OCI-LY1 (cell line): ENCODE results near the gene HSD11B1L.

ENCODE experiments used
- H2AFZ ChIP-seq: fragments of 200-600 bp; sonication (generic), shearing (Covaris generic); 2 replicates; pipeline ENCODE4 v1.6.0; 2014; ENCODE audit warnings: antibody characterized with exemption, mild to moderate bottlenecking, low read length
- H3F3A ChIP-seq: fragments of 200-600 bp; sonication (generic), shearing (Covaris generic); 2 replicates; pipeline ENCODE4 v1.6.0; 2014; ENCODE audit warnings: mild to moderate bottlenecking, antibody characterized with exemption, low read length, moderate library complexity; ENCODE audit not compliant: insufficient read depth
- H3K27ac ChIP-seq: fragments of 200-600 bp; sonication (generic); 2 replicates; pipeline ENCODE4 v1.5.1; 2014; ENCODE audit warnings: low read length, mixed run types, mild to moderate bottlenecking, low read depth; ENCODE audit not compliant: poor library complexity, severe bottlenecking
- H3K27me3 ChIP-seq: fragments of 200-600 bp; sonication (generic); 2 replicates; pipeline ENCODE4 v1.6.0; 2014; ENCODE audit warnings: antibody characterized with exemption, mild to moderate bottlenecking, low read length, moderate library complexity; ENCODE audit not compliant: insufficient read depth
- H3K36me3 ChIP-seq: fragments of 200-600 bp; sonication (generic); 2 replicates; pipeline ENCODE4 v1.6.1; 2014; ENCODE audit warnings: mild to moderate bottlenecking, antibody characterized with exemption, low read length, moderate library complexity, mixed read lengths; ENCODE audit not compliant: insufficient read depth
- H3K4me1 ChIP-seq: fragments of 200-600 bp; sonication (generic); 2 replicates; pipeline ENCODE4 v1.5.1; 2014; ENCODE audit warnings: mild to moderate bottlenecking, low read length, moderate library complexity; ENCODE audit not compliant: insufficient read depth, severe bottlenecking
- H3K4me2 ChIP-seq: fragments of 200-600 bp; sonication (generic), shearing (Covaris generic); 2 replicates; pipeline ENCODE4 v1.6.1; 2014; ENCODE audit warnings: low read length
- H3K4me3 ChIP-seq: fragments of 200-600 bp; sonication (generic); 2 replicates; pipeline ENCODE4 v1.5.1; 2014; ENCODE audit warnings: low read length, low read depth, mild to moderate bottlenecking, mixed read lengths; ENCODE audit not compliant: poor library complexity, severe bottlenecking
- H3K79me2 ChIP-seq: fragments of 200-600 bp; shearing (Covaris generic); 2 replicates; pipeline ENCODE4 v1.6.1; 2016; ENCODE audit warnings: mixed run types, low read length, mixed read lengths; ENCODE audit not compliant: insufficient read depth
- H3K9ac ChIP-seq: fragments of 200-600 bp; sonication (generic), shearing (Covaris generic); 2 replicates; pipeline ENCODE4 v1.6.1; 2014; ENCODE audit warnings: mild to moderate bottlenecking, low read length, mixed read lengths
- H3K9me2 ChIP-seq: fragments of 200-600 bp; sonication (generic), shearing (Covaris generic); 2 replicates; pipeline ENCODE4 v1.6.1; 2014; ENCODE audit warnings: low read depth, mild to moderate bottlenecking, low read length, mixed read lengths
- H3K9me3 ChIP-seq: fragments of 200-600 bp; shearing (Covaris generic); 2 replicates; pipeline ENCODE4 v1.6.1; 2014; ENCODE audit warnings: low read length, mixed read lengths
- H4K20me1 ChIP-seq: fragments of 200-600 bp; sonication (generic), shearing (Covaris generic); 2 replicates; pipeline ENCODE4 v1.6.0; 2016; ENCODE audit warnings: mild to moderate bottlenecking, low read length; ENCODE audit not compliant: insufficient read depth
- CTCF ChIP-seq: fragments of 200-600 bp; sonication (generic), shearing (Covaris generic); IDR thresholded peaks from 2 replicates; pipeline ENCODE4 v1.5.1; 2017; ENCODE audit warnings: mild to moderate bottlenecking, antibody characterized with exemption, low read length, moderate library complexity, mixed read lengths
- EZH2 ChIP-seq: fragments of 200-600 bp; sonication (generic), shearing (Covaris generic); IDR thresholded peaks from 2 replicates; pipeline ENCODE4 v1.8.0; 2017; ENCODE audit warnings: borderline replicate concordance, mixed run types, mild to moderate bottlenecking, antibody characterized with exemption, low read length, moderate library complexity, mixed read lengths

HSD11B1L gene

GRCh38 chr19:5714816-5715215 lies 34.0 kb downstream of the HSD11B1L start:
- H2AFZ ChIP-seq, result no peak overlapping the region
- H3K4me1 ChIP-seq, result peaks cover 21% of the 10 kb centered on the region
- no peak overlapping the region for H3K9ac ChIP-seq
- TF ChIP-seq EZH2, result no peak
- TF ChIP-seq CTCF, result no peak
- H3K79me2 ChIP-seq, result peaks cover 45% of the 10 kb centered on the region
- H3K4me2 ChIP-seq, result no peak overlapping the region
- no peaks in the 10 kb centered on the region for H3K9me2 ChIP-seq
- no peaks in the 10 kb centered on the region for H3F3A ChIP-seq
- H3K27me3 ChIP-seq, result no peaks in the 10 kb centered on the region
- no peaks in the 10 kb centered on the region; the same call in 1 of the 2 replicates for H4K20me1 ChIP-seq
- H3K36me3 ChIP-seq, result peaks cover 62% of the 10 kb centered on the region
- no peaks in the 10 kb centered on the region for H3K9me3 ChIP-seq
- no peak overlapping the region for H3K4me3 ChIP-seq
- no peak overlapping the region for H3K27ac ChIP-seq

GRCh38 chr19:5717215-5717935 lies 36.5 kb downstream of the HSD11B1L start:
- Histone ChIP-seq H2AFZ (no peak overlapping the region), H3K79me2 (peaks cover 45% of the 10 kb centered on the region), H3K4me3 (peak overlapping the region; percentile 77), H3K27ac (no peak overlapping the region), H3K4me1 (peaks cover 30% of the 10 kb centered on the region), H3K4me2 (peak overlapping the region; percentile 93), H3K9me2 (no peaks in the 10 kb centered on the region), H3K9me3 (no peaks in the 10 kb centered on the region), H3K36me3 (peaks cover 39% of the 10 kb centered on the region), H3F3A (no peaks in the 10 kb centered on the region), H4K20me1 (no peaks in the 10 kb centered on the region; the same call in 1 of the 2 replicates), H3K9ac (peak overlapping the region; percentile 83; the same call in 1 of the 2 replicates), H3K27me3 (no peaks in the 10 kb centered on the region)
- TF ChIP-seq CTCF (no peak), EZH2 (no peak)

GRCh38 chr19:5718037-5718578 lies 37.3 kb downstream of the HSD11B1L start:
- H3K27ac ChIP-seq, result peak overlapping the region; percentile 42
- no peaks in the 10 kb centered on the region for H3K9me3 ChIP-seq
- no peaks in the 10 kb centered on the region for H3K9me2 ChIP-seq
- no peaks in the 10 kb centered on the region for H3K27me3 ChIP-seq
- H3K9ac ChIP-seq, result peak overlapping the region; percentile 83
- peaks cover 32% of the 10 kb centered on the region for H3K36me3 ChIP-seq
- TF ChIP-seq EZH2 (no peak), CTCF (no peak)
- H3K79me2 ChIP-seq, result peaks cover 45% of the 10 kb centered on the region
- H3K4me1 ChIP-seq, result peaks cover 30% of the 10 kb centered on the region
- H3F3A ChIP-seq, result no peaks in the 10 kb centered on the region
- H3K4me3 ChIP-seq, result peak overlapping the region; percentile 77
- peak overlapping the region; percentile 93 for H3K4me2 ChIP-seq
- H4K20me1 ChIP-seq, result no peaks in the 10 kb centered on the region; the same call in 1 of the 2 replicates
- no peak overlapping the region for H2AFZ ChIP-seq
